Left lung (tissue), 10 donors: Measurements from ENCODE around the gene GABRD. TPM values are rescaled to one million over a fixed set of nuclear protein-coding genes. Genes with fewer than 3 reads are reported as not detected.
"Not testable (repeated sequence)": the region's sequence is repeated elsewhere in the genome, so short reads cannot be mapped to it uniquely, and the experiment has no call there.

Experiments
- ATAC-seq: fragments of 200-7000 bp; cut with Tn5 transposase; one replicate; pipeline ENCODE4 v1.9.1; 2020; ENCODE audit warnings: moderate library complexity
- DNase-seq, 4 donors: peaks; one replicate each; pipeline ENCODE4 v3.0.0-alpha.2; 2013 to 2020
- H3K27ac ChIP-seq, 2 donors: fragments of 200-600 bp; sonication (generic) in 1 of 2; one replicate each; pipeline versions ENCODE4 v1.5.0 to v1.8.0; 2020 to 2021
- H3K27me3 ChIP-seq, 2 donors: fragments of 200-600 bp; sonication (generic) in 1 of 2; one replicate each; pipeline versions ENCODE4 v1.5.0 to v1.8.0; 2020 to 2021
- H3K36me3 ChIP-seq, 2 donors: fragments of 200-600 bp; sonication (generic) in 1 of 2; one replicate each; pipeline versions ENCODE4 v1.5.0 to v1.8.0; 2020 to 2021
- H3K4me1 ChIP-seq, 2 donors: fragments of 200-600 bp; one replicate each; pipeline ENCODE4 v1.8.0; 2021
- H3K4me3 ChIP-seq, 2 donors: fragments of 200-600 bp; sonication (generic) in 1 of 2; one replicate each; pipeline versions ENCODE4 v1.5.0 to v1.8.0; 2020 to 2021; ENCODE audit warnings: mild to moderate bottlenecking in 1 of 2
- H3K9me3 ChIP-seq, 2 donors: fragments of 200-600 bp; sonication (generic) in 1 of 2; one replicate each; pipeline versions ENCODE4 v1.5.0 to v1.8.0; 2020 to 2021
- intact Hi-C, 2 donors: fragments of 100-400 bp; cut with DNase I; formaldehyde crosslinking; loops; one replicate each; pipeline versions ENCODE4 v1.11.2 to v1.14.2; 2022
- polyA plus RNA-seq, 6 donors: library from polyadenylated mRNA; unstranded; fragments of 120-200 nt; gene quantifications; one replicate each; pipeline ENCODE4 v1.2.1, GENCODE V29; 2013; ENCODE audit not compliant: insufficient read length in 6 of 6
- total RNA-seq, 2 donors: library from RNA; stranded (reverse); fragmentation: NEBNext Ultra II Directional; extraction: Animal tissue kit (Norgen Biotek cat#: 25700); gene quantifications; one replicate each; pipeline ENCODE4 v1.2.1, GENCODE V29; 2021
- TF ChIP-seq, protein P1 (sequence below), 2 donors: fragments of 200-600 bp; sonication (generic) in 1 of 2; IDR thresholded peaks; one replicate each; pipeline versions ENCODE4 v1.5.0 to v1.8.0; 2021; ENCODE audit warnings: antibody characterized with exemption in 2 of 2
- donor health status: DM: no; HTN: yes; CAD: no.
- donor health status: DM: no; HTN: no; CAD: no.

GABRD gene
- total and polyA plus RNA-seq, 8 donors: 0.31 to 14.2 (median 9.3) TPM

DNA sequence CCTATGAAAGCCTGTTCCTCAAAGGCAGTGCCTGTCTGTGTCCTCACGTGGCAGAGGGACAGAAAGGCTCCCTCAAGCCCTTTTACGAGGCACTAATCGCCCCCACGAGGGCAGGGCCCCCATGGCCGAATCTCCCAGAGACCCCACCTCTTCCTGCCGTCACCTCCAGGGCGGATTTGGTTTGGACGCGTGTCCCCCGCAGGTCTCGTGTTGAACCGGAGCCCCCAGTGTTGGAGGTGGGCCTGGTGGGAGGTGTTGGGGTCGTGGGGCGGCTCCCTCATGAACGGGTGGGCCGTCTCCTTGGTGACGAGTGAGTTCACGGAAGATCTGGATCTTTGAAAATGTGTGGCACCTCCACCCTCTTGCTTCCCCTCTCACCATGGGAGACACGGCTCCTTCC, 43.1 kb upstream of the GABRD start:
- TF ChIP-seq, protein P1, sequence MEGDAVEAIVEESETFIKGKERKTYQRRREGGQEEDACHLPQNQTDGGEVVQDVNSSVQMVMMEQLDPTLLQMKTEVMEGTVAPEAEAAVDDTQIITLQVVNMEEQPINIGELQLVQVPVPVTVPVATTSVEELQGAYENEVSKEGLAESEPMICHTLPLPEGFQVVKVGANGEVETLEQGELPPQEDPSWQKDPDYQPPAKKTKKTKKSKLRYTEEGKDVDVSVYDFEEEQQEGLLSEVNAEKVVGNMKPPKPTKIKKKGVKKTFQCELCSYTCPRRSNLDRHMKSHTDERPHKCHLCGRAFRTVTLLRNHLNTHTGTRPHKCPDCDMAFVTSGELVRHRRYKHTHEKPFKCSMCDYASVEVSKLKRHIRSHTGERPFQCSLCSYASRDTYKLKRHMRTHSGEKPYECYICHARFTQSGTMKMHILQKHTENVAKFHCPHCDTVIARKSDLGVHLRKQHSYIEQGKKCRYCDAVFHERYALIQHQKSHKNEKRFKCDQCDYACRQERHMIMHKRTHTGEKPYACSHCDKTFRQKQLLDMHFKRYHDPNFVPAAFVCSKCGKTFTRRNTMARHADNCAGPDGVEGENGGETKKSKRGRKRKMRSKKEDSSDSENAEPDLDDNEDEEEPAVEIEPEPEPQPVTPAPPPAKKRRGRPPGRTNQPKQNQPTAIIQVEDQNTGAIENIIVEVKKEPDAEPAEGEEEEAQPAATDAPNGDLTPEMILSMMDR (IDR thresholded peaks at IDR 0.05): no peak
- Histone ChIP-seq H3K9me3 (peaks cover 0 to 5% of the 10 kb centered on the region in 2 donors), H3K27ac (no peak overlapping the region), H3K4me3 (no peak overlapping the region), H3K27me3 (peaks cover 0 to 39% of the 10 kb centered on the region in 2 donors), H3K36me3 (no peaks in the 10 kb centered on the region), H3K4me1 (no peaks in the 10 kb centered on the region)
- ATAC-seq (no peak), DNase-seq (no peak)
- intact Hi-C loops: no loop called here

DNA sequence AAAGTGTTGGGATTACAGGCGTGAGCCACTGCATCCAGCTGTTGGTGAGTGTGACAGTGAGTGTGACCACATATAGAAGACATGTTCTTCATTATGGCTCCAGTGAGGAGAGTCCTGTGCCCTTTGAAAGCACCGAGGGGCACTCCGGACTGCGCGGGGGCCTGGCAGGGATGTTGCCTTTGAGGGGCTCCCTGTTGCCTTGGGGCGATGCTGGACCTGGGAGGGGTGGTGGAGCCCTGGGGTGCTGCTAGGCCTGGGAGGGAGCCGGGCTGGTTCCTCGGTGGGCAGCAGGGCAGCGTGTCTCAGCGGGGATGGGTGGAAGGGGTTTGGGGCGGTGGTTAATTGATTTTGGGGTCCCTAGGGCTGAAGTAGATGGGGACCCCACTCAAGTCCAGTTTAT, 41.0 kb upstream of the GABRD start:
- H3K27ac ChIP-seq: no peak overlapping the region
- no peak for ATAC-seq
- H3K27me3 ChIP-seq: peaks cover 0 to 30% of the 10 kb centered on the region in 2 donors
- intact Hi-C loops: no loop called here
- H3K4me1 ChIP-seq: no peaks in the 10 kb centered on the region
- peaks cover 0 to 4% of the 10 kb centered on the region in 2 donors for H3K9me3 ChIP-seq
- DNase-seq: no peak
- TF ChIP-seq, protein P1 (IDR thresholded peaks at IDR 0.05): no peak
- H3K4me3 ChIP-seq: no peak overlapping the region
- no peaks in the 10 kb centered on the region for H3K36me3 ChIP-seq

DNA sequence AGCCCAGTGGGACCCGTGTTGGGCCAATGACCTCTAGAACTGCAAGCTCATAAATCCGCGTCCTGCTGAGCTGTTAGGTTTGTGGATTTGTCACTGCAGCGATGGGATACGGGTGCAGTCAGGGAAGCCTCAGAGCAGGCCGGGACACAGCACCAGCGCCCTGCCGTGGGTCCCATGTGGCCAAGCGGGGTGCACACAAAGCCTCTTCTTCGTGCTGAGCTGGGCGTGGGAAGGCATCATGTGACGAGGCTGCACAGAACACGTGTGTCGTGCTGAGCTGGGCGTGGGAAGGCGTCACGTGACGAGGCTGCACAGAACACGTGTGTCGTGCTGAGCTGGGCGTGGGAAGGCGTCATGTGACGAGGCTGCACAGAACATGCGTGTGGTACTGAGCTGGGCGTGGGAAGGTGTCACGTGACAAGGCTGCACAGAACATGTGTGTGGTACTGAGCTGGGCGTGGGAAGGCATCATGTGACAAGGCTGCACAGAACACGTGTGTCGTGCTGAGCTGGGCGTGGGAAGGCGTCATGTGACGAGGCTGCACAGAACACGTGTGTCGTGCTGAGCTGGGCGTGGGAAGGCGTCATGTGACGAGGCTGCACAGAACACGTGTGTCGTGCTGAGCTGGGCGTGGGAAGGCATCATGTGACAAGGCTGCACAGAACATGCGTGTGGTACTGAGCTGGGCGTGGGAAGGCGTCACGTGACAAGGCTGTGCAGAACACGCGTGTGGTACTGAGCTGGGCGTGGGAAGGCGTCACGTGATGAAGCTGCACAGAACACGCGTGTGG, 40.3 kb upstream of the GABRD start:
- H3K27ac ChIP-seq, H3K36me3 ChIP-seq, H3K9me3 ChIP-seq, H3K4me3 ChIP-seq, DNase-seq, intact Hi-C loops, ATAC-seq, H3K4me1 ChIP-seq: not testable (repeated sequence)
- H3K27me3 ChIP-seq: peaks cover 0 to 30% of the 10 kb centered on the region in 2 donors

DNA sequence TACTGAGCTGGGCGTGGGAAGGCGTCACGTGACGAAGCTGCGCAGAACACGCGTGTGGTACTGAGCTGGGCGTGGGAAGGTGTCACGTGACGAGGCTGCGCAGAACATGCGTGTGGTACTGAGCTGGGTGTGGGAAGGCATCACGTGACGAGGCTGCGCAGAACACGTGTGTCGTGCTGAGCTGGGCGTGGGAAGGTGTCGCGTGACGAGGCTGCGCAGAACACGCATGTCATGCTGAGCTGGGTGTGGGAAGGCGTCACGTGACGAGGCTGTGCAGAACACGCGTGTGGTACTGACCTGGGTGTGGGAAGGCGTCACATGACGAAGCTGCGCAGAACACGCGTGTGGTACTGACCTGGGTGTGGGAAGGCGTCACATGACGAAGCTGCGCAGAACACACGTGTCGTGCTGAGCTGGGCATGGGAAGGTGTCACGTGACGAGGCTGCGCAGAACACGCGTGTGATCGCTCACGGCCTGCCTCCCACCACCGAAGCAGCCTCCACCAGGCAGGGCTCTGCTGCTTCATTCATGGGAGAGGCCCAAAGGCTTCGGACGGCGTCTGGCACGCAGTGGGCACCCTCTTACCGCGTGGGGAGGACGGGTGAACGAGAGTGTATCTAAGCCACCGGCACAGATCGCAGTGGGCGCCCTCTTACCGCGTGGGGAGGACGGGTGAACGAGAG, 39.5 kb upstream of the GABRD start:
- no peak overlapping the region for H3K27ac ChIP-seq
- DNase-seq (no peak), ATAC-seq (no peak)
- TF ChIP-seq, protein P1 (IDR thresholded peaks at IDR 0.05): no peak
- H3K9me3 ChIP-seq: peaks cover 0 to 4% of the 10 kb centered on the region in 2 donors
- H3K36me3 ChIP-seq: no peaks in the 10 kb centered on the region
- H3K4me1 ChIP-seq: no peaks in the 10 kb centered on the region
- intact Hi-C loops: no loop called here
- H3K27me3 ChIP-seq: peaks cover 0 to 24% of the 10 kb centered on the region in 2 donors
- no peak overlapping the region for H3K4me3 ChIP-seq

DNA sequence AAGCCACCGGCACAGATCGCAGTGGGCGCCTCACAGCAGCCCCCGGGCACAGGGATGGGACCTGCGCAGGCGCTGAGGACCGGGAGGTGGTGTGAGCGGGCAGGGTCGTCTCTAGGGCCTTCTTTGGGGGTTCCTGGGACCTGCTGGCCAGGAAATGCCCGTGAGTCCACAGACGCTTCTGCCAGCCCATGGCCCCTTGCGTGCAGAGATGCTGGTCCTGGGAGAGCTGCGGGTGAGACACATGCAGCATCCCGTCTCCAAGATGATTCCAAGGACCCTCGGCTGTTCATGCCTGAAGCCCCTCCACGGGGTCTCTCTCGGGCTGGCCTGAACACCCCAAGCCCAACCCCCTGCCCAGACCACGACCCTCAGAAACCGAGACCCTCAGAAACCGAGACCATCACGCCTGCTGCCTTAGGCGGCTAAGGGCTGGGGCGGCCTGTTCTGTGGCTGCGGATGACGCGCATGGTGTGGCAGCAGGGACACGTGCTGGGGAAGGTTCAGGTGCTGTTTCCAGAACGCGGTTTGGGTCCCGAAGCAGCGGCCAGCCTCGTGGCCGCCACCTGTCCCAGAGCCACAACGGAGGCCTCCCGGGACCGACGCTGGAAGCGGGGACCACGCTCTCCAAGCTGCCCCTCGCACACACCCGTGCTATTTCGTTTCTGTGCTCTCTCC, 38.5 kb upstream of the GABRD start:
- peaks cover 0 to 22% of the 10 kb centered on the region in 2 donors for H3K27me3 ChIP-seq
- no peaks in the 10 kb centered on the region for H3K36me3 ChIP-seq
- intact Hi-C loops: no loop called here
- no peaks in the 10 kb centered on the region for H3K4me1 ChIP-seq
- H3K4me3 ChIP-seq: no peak overlapping the region
- H3K9me3 ChIP-seq: peaks cover 0 to 4% of the 10 kb centered on the region in 2 donors
- TF ChIP-seq, protein P1 (IDR thresholded peaks at IDR 0.05): no peak
- no peak overlapping the region for H3K27ac ChIP-seq
- DNase-seq (no peak), ATAC-seq (no peak)
